Activated CD4-positive, alpha-beta T cell treated with anti-CD3 and anti-CD28 coated beads, Interleukin-2, amount 10 ng/mL, durations not matched to agents 7 days and 5 days (primary cell): ENCODE measurements around the gene KIDINS220. TPM values are rescaled to one million over a fixed set of nuclear protein-coding genes. Genes with fewer than 3 reads are reported as not detected.

Experiments used
- CTCF ChIA-PET: fragments of 350-600 bp; sonication (Branson Sonifier 250); formaldehyde crosslinking; loops from one replicate; lab custom pipeline; 2021; ENCODE audit warnings: antibody characterized with exemption; lab: Charles Lee
- POLR2A ChIA-PET: fragments of 350-600 bp; sonication (Branson Sonifier 250); formaldehyde crosslinking; loops from one replicate; lab custom pipeline; 2021; ENCODE audit warnings: antibody characterized with exemption; lab: Charles Lee
- DNase-seq: peaks from one replicate; pipeline ENCODE4 v3.0.0-alpha.2; 2020
- H3K27ac Mint-ChIP-seq: one replicate; pipeline ENCODE4 v1.8.0; 2021; ENCODE audit warnings: mild to moderate bottlenecking, moderate library complexity, mixed read lengths
- H3K27me3 Mint-ChIP-seq: one replicate; pipeline ENCODE4 v1.8.0; 2021; ENCODE audit warnings: mixed read lengths
- H3K36me3 Mint-ChIP-seq: one replicate; pipeline ENCODE4 v1.8.0; 2021; ENCODE audit warnings: low read depth, mixed read lengths
- H3K4me1 Mint-ChIP-seq: one replicate; pipeline ENCODE4 v1.8.0; 2021; ENCODE audit warnings: mixed read lengths
- H3K4me3 Mint-ChIP-seq: one replicate; pipeline ENCODE4 v1.8.0; 2021; ENCODE audit warnings: mild to moderate bottlenecking, moderate library complexity, mixed read lengths
- H3K9me3 Mint-ChIP-seq: one replicate; pipeline ENCODE4 v1.8.0; 2021; ENCODE audit warnings: mixed read lengths
- total RNA-seq, 2 experiments: library from RNA; stranded (reverse); gene quantifications; one replicate each; pipeline ENCODE4 v1.2.3, GENCODE V29; 2021

KIDINS220 gene
- total RNA-seq, 2 experiments from 2014 or later, result 36.3 TPM

- DNase-seq, result no peak
- ChIA-PET POLR2A (interaction anchor here (0.7 kb wide), 1 partner anchor 20 kb away, joined by 3 read pairs; no protein-coding TSS in a partner anchor), CTCF (interaction anchor here (0.7 to 1.8 kb wide), 2 partner anchors 10 to 707 kb away, joined by 3 to 5 read pairs; no protein-coding TSS in a partner anchor)
- Mint-ChIP-seq H3K9me3 (peaks cover 8% of the 10 kb centered on the region), H3K4me3 (peak overlapping the region; percentile 92), H3K27me3 (peaks cover 34% of the 10 kb centered on the region), H3K36me3 (peaks cover 33% of the 10 kb centered on the region), H3K4me1 (peaks cover 47% of the 10 kb centered on the region), H3K27ac (peak overlapping the region; percentile 88)
Measured at GRCh38 chr2:8679567-8679826, 157.9 kb downstream of the KIDINS220 start.

Other genes with a start within 250 kb of the KIDINS220 start
- 100 to 1,000 TPM; 126 to 134 TPM for gene ID2, start 155.6 kb downstream of the KIDINS220 start, total RNA-seq
- gene MBOAT2, start 166.1 kb upstream of the KIDINS220 start, total RNA-seq, result 10 to 100 TPM in 1 of 2 experiments, 1 to 10 TPM in 1; 8.8 to 10.6 TPM